ENCODE results near the gene SPARCL1. TPM values are rescaled to one million over a fixed set of nuclear protein-coding genes. Genes with fewer than 3 reads are reported as not detected.

Gene SPARCL1
- total RNA-seq, 1 donor from 2014 or later: not detected

DNA sequence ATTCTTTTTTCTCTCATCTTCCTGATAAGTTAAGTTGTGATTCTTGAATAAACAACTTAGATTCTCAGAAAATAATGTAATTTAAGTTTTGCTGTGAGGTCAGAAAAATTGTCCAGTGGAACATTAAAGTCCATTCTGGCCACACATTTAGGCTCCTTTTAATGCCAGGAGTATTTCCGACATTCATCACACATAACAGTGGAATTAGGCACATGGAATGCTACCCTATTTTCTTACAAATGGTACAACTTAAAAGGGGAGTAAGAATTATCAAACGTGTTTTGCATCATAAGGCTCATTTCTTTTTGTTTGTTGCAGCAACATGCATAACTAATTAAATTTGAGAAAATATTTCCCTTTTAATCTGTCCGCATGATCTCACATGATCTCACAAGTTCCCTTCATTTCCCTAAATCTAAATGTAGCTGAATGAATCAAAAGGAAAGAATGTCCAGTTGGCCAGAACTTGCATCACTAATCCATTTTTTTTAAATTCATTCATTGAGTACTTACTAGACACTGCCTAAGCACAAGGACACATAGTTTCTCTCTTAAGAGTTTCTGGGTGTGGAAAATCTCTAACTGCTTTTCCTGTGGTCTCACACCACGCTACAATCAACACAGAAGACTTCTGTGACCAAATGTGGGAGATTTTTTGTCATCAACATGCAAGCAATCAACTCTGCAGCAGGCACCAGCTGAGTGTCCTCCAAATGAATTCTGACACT lies 22.0 kb downstream of the SPARCL1 start:
- TF ChIP-seq, protein P1, sequence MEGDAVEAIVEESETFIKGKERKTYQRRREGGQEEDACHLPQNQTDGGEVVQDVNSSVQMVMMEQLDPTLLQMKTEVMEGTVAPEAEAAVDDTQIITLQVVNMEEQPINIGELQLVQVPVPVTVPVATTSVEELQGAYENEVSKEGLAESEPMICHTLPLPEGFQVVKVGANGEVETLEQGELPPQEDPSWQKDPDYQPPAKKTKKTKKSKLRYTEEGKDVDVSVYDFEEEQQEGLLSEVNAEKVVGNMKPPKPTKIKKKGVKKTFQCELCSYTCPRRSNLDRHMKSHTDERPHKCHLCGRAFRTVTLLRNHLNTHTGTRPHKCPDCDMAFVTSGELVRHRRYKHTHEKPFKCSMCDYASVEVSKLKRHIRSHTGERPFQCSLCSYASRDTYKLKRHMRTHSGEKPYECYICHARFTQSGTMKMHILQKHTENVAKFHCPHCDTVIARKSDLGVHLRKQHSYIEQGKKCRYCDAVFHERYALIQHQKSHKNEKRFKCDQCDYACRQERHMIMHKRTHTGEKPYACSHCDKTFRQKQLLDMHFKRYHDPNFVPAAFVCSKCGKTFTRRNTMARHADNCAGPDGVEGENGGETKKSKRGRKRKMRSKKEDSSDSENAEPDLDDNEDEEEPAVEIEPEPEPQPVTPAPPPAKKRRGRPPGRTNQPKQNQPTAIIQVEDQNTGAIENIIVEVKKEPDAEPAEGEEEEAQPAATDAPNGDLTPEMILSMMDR (conservative IDR thresholded peaks at IDR 0.05; ENCODE audit: low read depth, low read length): no peak
- no peak overlapping the region for H3K4me3 ChIP-seq (ENCODE audit: low read depth, low read length)
- DNase-seq (ENCODE audit: low read depth): peak; percentile 29

DNA sequence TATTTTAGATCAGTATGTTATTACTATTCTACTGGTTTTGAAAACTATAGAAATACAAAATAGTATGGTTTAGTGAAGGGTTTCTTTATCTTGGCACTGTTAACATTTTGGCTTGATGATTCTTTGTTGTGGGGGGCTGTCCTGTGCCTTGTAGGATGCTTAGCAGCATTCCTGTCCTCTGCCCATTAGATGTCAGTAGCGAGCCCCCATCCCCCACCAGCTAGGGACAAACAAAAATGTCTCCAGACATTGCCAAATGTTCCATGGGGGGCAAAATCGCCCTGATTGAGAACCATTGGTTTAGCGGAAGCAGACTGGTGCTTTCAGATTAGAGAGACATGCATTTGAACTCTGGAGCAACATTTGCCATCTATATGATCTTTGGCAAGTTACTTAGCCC lies 23.3 kb downstream of the SPARCL1 start:
- TF ChIP-seq, protein P1 (conservative IDR thresholded peaks at IDR 0.05; ENCODE audit: low read depth, low read length): peak; percentile 48
- no peak overlapping the region for H3K4me3 ChIP-seq (ENCODE audit: low read depth, low read length)
- no peak for DNase-seq (ENCODE audit: low read depth)

DNA sequence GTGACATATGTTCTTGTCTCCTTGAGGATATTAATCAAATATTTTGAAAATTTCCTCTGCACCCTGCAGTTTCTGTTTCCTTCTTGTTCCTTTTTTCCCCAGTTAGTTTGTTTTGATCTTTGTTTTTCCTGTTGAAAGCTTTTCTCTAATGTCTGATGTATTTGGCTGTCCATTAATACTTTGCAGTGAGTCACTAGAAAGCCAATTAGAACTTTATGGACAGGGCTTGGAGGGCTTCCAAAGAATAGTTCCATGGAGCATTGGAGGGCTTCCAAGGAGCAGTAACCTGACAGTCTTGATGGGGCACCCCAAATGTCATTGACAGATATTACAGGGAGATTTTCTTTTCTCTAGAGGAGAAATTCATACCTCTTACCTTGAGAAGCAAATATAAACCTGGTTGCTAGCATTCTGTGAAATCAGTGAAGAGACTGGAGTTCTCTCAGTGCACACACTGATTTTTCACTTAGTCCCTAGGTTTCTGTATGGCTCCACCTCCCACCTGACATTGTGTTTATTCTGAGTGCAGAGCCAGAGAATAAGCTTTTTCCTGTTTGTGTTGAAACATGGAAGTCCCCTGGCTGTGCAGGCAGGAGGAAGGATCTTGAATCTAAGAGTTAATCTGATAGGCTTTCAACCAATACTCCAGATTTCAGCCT lies 26.5 kb downstream of the SPARCL1 start:
- peak; percentile 51 for DNase-seq (ENCODE audit: low read depth)
- TF ChIP-seq, protein P1 (conservative IDR thresholded peaks at IDR 0.05; ENCODE audit: low read depth, low read length): no peak
- no peak overlapping the region for H3K4me3 ChIP-seq (ENCODE audit: low read depth, low read length)

DNA sequence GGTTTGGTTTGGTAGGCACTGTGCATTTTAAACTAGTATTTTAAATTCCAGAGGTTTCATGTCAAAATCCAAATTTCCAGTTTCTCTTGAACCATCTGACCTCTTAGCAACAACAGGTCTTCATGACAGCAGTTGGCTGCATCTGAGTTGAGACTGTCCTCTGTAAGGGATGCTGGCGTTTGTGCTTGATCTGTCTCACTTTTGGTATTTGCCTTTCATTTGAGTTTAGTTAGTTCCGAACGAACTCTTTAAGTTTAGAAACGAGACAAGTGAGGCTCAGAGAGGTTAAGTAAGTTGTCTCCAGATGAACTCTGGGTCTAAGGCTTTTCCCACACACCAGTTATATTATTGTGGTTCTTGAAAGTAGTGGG lies 29.1 kb downstream of the SPARCL1 start:
- no peak for DNase-seq (ENCODE audit: low read depth)
- H3K4me3 ChIP-seq (ENCODE audit: low read depth, low read length): no peak overlapping the region
- TF ChIP-seq, protein P1 (conservative IDR thresholded peaks at IDR 0.05; ENCODE audit: low read depth, low read length): no peak

DNA sequence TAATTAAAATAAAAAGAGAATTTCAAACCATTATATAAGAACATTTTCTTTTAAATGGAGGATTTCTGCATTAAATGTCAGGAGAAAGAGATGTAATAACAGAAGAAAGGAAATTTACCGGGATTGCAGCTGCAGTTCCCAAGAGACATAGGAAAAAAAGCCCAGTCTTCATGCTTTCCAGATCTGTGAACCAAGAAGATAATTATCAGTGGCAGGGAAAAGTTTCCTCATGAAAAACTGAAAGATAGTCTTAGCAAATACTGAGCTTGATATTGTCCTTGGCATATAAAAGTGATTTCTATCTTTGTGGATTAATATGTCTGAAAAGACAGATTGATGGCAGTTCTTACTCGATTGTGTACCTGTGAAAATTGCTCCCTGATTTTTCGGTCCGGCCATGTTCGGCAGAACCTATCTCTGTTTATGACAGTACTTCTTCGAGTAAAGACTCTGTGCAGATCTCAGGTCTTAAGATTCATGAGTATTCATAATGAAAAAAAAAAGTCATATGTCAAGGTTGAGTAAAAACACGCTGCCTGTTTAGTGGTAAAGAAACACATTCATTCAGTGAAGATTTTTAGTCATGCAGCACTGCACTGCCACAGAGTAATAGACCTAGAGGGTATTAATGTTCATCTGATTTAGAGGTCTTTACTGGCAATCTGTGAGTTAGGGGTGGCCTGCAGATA lies 29.6 kb downstream of the SPARCL1 start:
- H3K4me3 ChIP-seq (ENCODE audit: low read depth, low read length): no peak overlapping the region
- TF ChIP-seq, protein P1 (conservative IDR thresholded peaks at IDR 0.05; ENCODE audit: low read depth, low read length): no peak
- no peak for DNase-seq (ENCODE audit: low read depth)

DNA sequence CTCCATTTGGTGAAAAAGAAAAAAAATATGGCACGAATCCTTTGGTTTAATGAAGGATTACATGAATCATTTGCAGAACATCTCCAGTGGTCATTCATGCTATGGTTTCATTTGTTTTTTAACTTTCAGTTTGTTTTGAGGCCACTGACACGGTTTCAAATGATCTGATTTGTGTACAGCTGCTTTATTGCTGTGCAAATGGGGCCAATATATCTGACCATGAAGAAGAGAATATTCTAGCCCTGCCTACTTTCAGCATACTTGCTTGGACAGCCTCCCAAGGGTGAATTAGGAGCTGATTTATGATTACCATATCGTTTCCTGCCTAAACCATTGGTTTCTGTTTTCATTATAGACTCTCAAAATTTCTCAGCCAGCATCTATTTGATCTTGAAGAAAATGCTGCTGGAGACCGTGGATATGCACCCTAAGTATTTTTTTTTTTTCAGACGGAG lies 30.7 kb downstream of the SPARCL1 start:
- DNase-seq (ENCODE audit: low read depth): peak; percentile 16
- TF ChIP-seq, protein P1 (conservative IDR thresholded peaks at IDR 0.05; ENCODE audit: low read depth, low read length): no peak
- H3K4me3 ChIP-seq (ENCODE audit: low read depth, low read length): no peak overlapping the region
